Stimulated activated CD4-positive, alpha-beta T cell treated with anti-CD3 and anti-CD28 coated beads, Interleukin-2, amount 100 ng/mL, for 48 hours (primary cell): ENCODE data around the gene AKAP12.
"Not testable (repeated sequence)": the region's sequence is repeated elsewhere in the genome, so short reads cannot be mapped to it uniquely, and the experiment has no call there.

Experiments
- DNase-seq, 2 donors: peaks; one replicate each; pipeline ENCODE4 v3.0.0-alpha.2; 2020

The AKAP12 gene

DNA sequence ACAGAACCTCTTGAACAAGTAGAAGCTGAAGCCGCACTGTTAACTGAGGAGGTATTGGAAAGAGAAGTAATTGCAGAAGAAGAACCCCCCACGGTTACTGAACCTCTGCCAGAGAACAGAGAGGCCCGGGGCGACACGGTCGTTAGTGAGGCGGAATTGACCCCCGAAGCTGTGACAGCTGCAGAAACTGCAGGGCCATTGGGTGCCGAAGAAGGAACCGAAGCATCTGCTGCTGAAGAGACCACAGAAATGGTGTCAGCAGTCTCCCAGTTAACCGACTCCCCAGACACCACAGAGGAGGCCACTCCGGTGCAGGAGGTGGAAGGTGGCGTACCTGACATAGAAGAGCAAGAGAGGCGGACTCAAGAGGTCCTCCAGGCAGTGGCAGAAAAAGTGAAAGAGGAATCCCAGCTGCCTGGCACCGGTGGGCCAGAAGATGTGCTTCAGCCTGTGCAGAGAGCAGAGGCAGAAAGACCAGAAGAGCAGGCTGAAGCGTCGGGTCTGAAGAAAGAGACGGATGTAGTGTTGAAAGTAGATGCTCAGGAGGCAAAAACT is 111.5 kb downstream of the AKAP12 start:
- DNase-seq = no peak

DNA sequence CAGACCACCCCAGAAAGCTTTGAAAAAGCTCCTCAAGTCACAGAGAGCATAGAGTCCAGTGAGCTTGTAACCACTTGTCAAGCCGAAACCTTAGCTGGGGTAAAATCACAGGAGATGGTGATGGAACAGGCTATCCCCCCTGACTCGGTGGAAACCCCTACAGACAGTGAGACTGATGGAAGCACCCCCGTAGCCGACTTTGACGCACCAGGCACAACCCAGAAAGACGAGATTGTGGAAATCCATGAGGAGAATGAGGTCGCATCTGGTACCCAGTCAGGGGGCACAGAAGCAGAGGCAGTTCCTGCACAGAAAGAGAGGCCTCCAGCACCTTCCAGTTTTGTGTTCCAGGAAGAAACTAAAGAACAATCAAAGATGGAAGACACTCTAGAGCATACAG is 112.0 kb downstream of the AKAP12 start:
- no peak for DNase-seq

DNA sequence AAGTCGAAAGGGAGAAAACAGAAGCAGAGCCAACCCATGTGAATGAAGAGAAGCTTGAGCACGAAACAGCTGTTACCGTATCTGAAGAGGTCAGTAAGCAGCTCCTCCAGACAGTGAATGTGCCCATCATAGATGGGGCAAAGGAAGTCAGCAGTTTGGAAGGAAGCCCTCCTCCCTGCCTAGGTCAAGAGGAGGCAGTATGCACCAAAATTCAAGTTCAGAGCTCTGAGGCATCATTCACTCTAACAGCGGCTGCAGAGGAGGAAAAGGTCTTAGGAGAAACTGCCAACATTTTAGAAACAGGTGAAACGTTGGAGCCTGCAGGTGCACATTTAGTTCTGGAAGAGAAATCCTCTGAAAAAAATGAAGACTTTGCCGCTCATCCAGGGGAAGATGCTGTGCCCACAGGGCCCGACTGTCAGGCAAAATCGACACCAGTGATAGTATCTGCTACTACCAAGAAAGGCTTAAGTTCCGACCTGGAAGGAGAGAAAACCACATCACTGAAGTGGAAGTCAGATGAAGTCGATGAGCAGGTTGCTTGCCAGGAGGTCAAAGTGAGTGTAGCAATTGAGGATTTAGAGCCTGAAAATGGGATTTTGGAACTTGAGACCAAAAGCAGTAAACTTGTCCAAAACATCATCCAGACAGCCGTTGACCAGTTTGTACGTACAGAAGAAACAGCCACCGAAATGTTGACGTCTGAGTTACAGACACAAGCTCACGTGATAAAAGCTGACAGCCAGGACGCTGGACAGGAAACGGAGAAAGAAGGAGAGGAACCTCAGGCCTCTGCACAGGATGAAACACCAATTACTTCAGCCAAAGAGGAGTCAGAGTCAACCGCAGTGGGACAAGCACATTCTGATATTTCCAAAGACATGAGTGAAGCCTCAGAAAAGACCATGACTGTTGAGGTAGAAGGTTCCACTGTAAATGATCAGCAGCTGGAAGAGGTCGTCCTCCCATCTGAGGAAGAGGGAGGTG is 112.9 kb downstream of the AKAP12 start:
- no peak for DNase-seq

DNA sequence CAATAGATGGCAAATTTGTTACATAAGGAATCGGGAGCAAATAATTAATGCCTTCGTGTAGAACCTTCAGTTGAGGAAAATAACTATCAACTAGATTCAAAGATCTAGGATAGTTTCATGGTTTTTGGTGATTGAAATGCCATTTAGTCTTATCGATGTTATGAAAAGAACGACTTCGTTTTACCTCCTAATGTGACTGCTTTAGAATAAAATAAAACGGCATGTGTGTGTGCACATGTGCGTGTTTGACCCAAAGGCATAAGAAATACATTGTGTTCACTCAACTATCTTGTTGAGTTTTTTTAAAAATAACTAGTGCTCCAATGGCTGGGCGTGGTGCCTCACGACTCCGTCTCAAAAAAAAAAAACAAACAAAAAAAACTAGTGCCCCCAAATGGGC is 114.0 kb downstream of the AKAP12 start:
- no peak for DNase-seq

DNA sequence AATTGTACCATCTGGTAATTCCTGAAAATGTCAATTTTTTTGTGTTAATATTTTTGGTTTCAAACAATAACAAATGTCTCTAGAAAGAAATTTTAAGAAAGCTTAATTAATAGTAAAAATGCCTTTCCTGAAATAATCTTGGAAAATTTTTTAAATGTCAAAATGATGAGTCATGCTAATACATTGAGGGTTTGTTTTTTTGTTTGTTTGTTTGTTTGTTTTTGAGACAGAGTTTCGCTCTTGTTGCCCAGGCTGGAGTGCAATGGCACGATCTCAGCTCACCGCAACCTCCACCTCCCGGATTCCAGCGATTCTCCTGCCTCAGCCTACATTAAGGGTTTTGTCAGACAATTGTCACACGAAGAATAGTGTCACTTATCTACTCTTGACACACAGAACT is 117.2 kb downstream of the AKAP12 start:
- DNase-seq = not testable (repeated sequence)

DNA sequence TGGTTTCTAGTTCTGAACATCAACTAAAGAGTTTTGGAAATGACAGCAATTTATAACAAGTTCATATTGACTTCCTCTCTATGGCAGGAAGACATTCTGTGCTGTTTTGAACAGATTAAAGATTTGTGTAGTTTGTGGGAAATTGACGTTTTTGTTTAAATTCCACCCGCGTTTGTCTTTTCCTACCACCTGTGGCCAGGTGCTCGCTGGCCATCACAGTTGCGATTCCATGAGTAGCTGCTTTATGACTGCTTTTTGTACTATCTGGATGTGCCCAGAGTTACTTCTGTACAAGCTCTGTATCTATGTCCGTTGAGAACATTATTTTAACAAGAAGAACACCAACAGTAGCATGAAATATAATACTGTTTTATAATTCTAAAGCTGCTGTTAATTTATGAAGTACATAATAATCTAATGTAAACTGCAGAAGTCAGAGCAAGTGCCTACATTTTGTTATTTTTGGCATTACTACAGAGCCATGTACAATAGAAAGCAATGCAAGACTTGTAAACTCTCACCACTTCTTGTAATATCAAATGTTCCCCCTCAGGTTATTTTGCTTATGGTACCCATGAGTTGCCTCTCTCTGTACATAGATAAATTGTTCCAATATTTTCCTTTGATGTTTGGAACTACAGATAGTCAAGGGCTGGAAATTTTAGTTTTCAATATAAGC is 118.1 kb downstream of the AKAP12 start:
- DNase-seq = no peak

DNA sequence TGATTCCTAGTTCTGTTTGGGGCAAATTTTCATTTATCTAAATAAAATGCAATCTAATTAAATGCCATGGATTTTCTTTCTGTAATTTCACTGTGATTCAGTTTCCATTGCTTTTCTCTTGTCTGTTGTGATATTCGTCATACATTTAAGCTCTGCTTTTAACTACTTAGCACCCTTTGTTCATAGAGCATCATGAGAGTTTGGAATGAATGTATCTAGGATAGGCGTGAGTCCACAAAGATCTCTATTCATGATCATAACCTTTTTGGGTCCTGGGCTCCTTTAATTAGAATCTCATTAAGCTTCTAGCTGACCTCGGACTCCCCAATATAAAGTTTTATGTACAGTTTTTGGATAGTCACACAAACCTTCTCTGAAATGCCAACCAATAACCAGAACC is 118.7 kb downstream of the AKAP12 start:
- DNase-seq = no peak

DNA sequence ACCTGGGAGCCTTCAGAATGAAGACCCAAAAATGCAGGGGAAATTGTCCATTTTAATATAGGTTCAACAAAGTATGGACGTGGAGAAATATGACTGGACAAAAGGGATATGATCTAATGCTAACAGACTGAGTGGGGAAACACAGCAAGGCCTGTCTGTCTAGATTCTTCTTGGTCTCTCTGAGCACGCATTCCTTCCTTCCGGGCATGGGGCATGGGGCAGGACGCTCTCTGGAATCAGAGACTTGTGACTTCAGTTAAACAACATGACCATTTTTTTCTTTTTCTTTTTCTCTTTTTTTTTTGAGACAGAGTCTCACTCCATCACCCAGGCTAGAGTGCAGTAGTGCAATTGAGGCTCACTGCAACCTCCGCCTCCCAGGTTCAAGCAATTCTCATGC is 119.7 kb downstream of the AKAP12 start:
- no peak for DNase-seq

DNA sequence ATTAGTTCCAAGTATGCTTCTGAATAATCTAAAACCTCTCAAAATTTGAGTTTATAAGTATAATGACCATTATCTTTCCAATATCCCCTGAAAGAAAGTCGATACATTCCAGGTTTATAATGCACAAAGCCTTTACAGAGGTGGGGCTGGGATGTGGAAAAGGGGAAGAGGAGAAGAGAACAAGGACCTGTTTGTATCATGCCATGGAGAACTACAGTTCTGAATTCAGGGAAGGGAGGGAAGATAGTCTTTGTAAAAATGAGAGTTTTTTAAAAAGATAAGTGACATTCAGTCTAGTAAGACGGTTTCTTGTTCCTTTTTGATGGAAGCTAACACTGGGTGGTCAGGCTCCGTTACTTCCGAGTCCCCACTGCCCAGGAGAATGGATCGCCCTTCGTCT is 125.5 kb downstream of the AKAP12 start:
- no peak for DNase-seq

DNA sequence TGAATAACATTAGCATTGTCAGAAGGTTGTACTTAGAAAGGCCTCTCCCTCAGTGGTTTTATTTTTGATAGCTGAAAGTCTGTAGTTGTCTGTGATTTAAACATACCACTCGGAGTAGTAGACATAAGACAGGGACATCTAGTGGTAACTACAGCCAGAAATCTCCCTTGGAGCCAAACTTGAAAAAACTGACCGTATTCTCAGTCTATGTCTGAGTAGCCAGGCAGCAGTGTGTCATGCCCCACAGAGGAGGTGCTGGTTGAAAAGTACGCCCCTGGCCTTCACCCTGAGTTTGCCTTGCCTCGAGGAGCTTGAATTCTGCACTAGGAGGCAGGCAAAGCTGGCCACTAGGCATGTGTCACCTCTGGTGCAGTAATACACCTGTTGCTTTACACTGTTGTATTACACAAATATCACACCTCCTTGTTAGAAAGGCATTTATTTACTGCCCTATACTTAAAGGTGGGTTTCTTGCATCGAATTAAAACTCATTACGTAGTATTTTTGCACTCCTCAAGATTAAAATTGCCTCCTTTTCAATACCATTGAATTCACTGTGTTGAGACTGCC is 130.8 kb downstream of the AKAP12 start:
- no peak for DNase-seq

DNA sequence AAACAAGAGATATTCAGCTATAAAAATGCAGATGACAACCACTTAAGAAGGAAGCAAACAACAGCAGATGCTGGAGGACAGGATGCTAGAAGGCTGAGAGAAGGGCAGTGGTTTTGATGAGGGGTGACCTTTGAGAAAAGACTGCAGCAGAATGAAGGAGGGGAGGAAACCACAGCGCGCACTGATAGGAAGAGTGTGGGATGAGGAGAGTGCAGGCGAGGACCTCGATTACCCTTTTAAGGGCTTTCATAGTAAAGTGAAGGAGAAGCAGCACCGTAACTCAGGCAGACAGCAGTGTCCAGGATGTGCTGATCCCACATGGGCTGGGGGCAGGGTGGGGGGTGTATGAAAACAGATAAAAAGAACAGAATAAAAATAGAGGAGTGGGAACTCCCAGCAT is 132.4 kb downstream of the AKAP12 start:
- no peak for DNase-seq

DNA sequence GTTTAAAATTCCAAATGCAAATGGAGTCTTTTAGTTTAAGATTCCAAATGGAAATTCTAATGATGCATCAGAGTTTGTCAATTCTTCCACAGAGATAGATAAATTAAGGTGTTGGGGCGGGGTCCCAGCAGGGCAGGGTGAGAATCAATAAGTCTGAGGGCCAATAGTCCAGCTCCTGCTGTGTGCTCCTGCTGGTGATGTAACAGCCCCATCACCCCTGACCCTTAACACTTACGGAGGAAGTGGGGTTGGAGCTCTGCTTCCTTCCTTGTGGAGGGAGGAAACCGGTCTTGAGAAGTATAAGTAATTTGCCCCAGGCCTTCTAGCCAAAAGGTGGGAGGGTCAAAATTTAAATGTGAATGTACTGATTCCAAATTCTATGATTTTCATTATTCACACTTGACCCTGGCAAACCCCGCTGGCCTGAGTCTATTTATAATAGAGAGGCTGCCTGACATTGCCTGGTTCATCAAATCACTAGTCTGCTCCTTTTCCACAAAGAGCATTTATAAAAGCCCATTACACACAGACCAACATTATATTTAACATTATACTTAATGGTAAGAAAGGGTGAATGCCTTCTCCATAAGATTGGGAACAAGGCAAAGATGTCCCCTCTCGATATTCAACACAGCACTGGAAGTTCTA is 134.4 kb downstream of the AKAP12 start:
- no peak for DNase-seq

DNA sequence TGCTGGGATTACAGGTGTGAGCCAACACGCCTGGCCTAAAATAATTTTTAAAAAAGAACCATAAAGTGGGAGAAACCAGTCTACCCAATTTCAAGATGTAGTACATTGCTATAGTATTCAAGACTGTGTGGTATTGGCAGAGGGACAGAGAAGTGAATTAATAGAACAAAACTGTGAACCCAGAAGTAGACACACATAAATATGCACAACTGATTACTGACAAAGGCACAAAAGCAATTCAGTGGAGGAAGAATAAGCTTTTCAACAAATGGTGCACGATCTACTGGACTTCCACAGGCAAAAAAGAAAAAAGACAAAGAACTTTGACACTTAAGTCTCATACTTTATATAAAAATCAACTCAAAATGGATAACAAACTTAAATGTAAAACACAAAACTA is 136.1 kb downstream of the AKAP12 start:
- no peak for DNase-seq

DNA sequence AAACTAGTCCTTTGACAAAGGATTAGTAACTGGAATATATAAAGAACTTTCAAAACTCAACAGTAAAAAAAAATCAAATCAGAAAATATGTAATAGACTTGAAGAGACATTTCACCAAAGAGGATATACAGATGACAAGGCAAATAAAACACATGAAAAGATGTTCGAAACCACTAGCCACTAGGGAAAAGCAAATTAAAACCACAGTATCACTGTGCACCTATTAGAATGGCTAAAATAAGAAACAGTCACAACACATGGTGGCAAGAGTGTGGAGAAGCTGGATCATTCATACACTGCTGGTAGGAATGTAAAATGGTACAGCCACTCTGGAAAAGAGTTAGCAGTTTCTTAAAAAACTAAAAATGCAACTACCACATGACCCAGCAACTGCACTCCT is 136.7 kb downstream of the AKAP12 start:
- no peak for DNase-seq

DNA sequence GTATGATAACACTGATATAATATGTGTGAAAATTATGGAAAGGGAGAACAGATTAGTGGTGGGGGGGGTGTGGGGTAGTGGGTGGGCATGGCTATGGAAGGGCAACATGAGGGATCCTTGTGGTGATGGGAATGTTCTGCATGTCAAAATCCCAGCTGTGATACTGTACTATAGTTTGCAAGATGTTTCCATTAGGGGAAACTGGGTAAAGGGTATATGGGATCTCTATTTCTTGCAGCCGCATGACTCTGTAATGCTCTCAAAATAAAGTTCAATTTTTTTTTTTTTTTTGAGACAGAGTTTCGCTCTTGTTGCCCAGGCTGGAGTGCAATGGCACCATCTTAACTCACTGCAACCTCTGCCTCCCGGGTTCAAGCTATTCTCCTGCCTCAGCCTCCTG is 137.3 kb downstream of the AKAP12 start:
- DNase-seq = no peak

DNA sequence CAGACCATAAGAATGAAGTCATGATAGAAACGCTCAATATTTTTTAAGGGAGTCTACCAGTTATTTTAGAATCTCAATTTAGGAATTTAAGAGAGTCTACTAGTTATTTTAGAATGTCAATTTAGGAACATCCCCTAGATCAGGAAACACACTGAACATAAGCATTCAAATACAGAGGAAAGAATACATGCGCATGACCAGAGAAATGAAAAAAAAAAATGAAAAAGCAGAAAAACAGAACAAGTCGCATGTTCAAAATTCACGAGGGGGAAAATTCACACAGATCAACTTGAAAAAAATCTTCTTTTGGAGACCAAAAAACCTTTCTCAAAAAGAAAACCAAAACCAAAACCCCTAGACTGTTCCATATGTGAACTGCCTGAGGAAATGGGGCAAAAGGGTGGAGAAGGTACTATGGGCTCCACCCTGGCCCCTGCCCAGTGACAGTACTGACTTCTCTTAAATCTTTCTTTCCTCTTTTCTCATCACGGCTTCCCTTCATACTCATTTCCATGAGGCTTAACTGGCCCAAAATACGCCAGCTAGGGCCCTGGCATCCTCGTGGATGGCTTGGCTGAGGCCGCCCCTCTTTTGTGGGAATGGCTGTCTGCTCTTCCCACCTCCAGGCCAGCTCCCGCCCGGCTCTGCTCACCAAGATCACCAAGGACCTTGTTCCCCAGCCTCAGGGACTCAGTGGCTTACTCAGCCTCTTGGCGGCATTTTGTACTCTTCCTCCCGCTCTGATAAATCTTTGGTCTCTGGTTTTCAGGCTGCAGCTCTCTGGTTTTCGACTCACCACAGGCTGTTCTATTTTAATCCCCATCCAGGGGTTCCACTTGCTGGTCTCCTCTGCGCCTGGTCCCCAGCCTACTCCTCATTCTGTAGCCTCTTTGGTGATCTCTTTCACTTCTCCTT is 140.4 kb downstream of the AKAP12 start:
- no peak for DNase-seq

DNA sequence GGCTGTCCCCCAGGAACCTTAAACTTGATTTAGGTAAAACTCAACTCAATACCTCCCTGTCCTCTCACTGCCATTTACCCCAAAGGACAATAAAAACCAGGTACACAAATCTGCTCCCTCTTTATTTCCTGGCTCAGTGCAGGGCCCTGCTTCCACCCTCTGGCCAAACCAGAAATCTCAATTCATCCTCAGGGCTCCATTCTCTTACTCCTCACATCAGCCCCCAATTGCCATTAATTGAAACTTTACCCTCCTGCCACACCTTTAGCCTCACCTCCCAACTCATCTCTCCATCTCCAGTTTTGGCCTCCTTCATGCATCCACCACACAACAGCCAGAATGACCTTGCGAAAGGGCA is 141.1 kb downstream of the AKAP12 start:
- no peak for DNase-seq

DNA sequence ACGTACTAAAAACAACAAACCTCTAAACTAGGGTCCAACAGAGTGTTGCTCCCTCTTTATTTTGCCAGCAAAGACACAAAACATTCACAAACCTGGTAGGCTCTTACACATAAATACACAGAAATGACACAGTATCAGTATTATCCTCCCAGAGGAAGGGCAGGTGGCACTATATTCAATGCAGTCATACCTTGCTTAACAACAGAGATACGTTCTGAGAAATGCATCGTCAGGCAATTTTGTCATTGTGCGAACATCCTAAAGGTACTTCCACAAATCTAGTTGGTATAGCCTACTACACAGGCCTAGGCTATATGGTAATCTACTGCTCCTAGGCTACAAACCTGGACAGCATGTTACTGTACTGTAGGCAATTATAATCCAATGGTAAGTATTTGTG is 142.0 kb downstream of the AKAP12 start:
- DNase-seq = no peak

DNA sequence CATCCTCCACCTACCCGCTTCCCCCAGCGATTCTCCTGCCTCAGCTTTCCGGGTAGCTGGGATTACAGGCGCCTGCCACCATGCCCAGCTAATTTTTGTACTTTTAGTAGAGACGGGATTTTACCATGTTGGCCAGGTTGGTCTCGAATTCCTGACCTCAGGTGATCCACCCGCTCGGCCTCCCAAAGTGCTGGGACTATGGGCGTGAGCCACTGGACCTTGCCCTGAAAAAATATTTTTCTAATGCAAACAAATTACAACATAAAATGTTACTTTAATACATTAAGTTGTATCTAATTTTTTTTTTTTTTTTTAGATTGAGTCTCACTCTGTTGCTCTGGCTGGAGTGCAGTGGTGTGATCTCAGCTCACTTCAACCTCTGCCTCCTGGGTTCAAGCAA is 142.9 kb downstream of the AKAP12 start:
- not testable (repeated sequence) for DNase-seq

DNA sequence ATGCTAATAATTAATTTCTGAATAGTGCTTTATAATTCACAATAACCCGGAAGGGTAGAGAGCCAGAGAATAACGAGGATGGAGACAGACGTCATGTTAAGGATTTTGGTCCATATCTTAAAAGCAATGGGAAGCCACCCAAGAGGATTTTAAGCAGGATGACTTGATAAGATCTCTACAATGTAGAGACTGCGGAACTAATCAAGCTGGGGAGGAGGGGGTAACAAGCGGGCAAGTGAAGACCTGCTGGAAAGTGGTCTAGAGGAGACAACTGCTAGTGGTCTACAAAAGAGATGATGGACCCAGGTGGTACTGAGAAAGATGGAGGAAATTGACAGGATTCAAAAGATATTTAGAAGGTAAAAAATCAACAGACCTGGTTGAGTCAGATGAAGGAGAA is 144.4 kb downstream of the AKAP12 start:
- DNase-seq = no peak

DNA sequence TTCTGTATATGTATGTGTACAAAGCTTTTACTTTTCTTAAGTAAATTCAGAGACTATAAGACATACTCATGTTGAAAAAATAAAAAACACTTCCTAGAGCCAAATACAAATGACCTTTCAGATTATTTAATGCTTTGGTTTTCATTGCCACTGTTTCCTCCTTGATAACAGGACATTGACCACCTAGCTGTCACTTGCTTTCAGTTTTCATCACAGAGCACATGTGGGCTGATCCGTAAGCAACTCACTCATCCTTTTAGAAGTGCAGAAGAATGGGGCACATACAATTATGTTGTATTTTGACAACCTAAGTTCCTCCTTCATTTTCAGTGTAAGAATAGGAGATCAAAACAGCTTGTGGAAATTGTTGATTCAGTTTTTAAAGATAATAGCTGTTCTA is 145.4 kb downstream of the AKAP12 start:
- DNase-seq = no peak
